LHCN-M2 (cell line): ENCODE data around the gene ASAP3. TPM values are rescaled to one million over a fixed set of nuclear protein-coding genes. Genes with fewer than 3 reads are reported as not detected.
A peak's percentile ranks its signal among the peaks of the same experiment; 100 is the strongest.

ENCODE experiments used
- DNase-seq: peaks from one replicate; pipeline ENCODE4 v3.0.0-alpha.2; 2012; ENCODE audit warnings: low read depth
- polyA plus RNA-seq: library from polyadenylated mRNA; unstranded; fragments of >200 nt; gene quantifications from one replicate; pipeline ENCODE4 v1.2.1, GENCODE V29; 2012; ENCODE audit warnings: missing spikeins
- total RNA-seq: library from RNA; depleted of rRNA; stranded (reverse); fragments of >200 nt; gene quantifications from 2 replicates; pipeline ENCODE4 v1.2.3, GENCODE V29; 2014; rRNA removed

Gene ASAP3
- 21.9 and 27.8 TPM in 2 replicates for total RNA-seq
- 8.3 TPM for polyA plus RNA-seq

DNA sequence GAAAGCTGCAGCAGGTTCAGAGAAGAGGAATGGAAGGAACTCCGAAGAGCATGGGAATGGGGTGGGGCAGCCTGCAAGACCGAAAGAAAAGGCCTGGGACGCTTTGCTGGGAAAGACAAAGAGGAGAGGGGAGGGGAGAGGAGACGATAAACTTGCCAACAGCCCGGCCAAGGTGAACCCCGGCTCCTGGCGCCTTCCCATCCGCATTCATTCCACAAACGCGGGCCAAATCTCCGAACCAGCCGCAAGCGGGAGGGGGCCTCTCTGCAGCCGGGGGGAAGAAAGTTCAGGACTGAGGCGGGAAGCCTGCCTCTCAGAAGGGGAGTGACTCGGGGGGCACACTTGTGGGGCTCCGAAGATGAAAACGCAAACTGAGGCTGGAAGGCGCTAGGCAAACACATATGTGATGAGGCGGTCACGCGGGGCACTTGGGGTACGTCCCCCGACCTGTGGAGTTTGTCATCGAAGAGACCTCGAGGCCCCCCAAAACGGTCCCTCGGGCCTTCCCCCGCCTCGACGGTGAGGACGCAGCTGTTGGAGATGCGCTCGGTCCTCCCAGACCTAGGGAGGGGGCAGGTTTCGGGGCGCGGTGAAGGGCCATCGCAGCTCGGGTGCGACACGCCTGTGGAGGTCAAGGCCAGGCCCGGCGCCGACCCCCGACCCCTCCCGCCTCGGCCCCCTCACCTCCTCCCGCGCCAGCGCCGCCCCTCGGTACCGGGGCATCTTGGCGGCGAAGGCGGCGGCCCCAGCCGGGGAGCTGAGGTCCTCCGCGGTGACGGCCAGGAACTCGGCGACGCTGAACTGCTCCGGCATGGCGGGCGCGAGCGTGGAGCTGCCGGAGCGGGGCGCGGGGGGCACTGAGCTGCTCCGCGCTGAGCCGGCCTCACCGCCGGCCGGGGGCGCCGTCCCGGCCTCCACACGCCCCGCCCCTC is at the start of gene ASAP3:
Gene ASAP3 (minus strand): TSS at position 859 of the 932 bp plus-strand sequence. CDS start 46 bp downstream, at position 813.
- DNase-seq: no peak

DNA sequence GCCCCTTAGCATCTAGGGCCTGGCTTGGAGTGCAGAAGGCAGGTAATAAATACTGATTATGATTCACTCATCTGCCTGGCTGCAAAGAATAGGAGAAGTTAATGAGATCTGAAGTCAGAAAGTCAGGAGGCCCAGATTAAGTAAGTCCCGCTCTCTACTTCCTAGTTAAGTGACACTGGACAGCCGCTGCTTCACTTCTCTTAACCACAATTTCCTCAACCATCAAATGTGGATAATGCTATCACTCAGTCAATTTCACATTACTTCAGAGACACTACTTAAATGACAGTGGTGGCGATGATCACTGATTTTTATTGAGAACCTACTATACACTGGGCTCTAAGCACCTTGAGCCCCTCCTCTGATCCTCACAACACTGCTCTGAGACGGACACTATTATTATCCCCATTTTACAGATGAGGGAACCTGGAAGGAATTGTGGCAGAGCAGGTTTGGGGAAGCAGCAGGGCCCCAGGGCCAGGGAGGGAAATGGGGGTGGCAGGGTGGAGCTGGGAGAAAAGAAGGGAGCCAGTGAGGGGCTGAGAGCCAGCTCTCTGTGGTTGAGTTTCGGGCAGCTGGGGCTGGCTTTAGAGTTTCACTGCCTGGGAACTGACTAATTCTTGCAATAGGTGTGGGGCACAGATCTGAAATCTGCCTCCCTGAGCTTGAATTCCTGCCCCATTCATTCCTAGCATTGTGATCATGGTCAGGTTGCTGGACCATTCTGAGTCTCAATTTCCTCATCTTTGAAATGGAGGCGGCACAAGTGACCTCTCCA is 49.5 kb upstream of the ASAP3 start:
- DNase-seq: no peak

DNA sequence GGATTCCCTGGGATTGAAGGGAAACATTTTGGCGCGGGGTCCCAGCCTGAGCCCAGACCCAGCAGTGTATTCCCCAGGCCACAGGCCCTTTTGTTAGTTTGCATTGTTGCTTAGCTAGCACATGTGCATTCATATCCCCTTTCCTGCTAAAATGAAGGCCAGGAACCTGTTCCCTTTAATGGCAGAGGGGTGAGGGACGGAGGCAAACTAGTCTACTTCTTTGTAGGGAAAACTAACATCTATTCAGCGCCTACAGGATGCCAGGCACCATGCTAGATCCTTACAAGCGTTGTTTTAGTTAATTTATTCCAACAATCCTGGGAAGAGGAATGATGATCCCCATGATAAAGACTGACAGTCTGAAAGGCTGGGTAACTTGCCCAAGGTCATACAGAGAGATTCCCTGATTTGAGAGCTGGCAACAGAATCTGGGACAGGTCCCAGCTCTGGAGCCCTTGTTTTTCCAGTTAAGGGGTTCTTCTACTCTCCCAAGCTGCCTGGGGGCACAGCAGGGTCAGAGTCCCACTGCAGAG is 47.6 kb upstream of the ASAP3 start:
- no peak for DNase-seq

DNA sequence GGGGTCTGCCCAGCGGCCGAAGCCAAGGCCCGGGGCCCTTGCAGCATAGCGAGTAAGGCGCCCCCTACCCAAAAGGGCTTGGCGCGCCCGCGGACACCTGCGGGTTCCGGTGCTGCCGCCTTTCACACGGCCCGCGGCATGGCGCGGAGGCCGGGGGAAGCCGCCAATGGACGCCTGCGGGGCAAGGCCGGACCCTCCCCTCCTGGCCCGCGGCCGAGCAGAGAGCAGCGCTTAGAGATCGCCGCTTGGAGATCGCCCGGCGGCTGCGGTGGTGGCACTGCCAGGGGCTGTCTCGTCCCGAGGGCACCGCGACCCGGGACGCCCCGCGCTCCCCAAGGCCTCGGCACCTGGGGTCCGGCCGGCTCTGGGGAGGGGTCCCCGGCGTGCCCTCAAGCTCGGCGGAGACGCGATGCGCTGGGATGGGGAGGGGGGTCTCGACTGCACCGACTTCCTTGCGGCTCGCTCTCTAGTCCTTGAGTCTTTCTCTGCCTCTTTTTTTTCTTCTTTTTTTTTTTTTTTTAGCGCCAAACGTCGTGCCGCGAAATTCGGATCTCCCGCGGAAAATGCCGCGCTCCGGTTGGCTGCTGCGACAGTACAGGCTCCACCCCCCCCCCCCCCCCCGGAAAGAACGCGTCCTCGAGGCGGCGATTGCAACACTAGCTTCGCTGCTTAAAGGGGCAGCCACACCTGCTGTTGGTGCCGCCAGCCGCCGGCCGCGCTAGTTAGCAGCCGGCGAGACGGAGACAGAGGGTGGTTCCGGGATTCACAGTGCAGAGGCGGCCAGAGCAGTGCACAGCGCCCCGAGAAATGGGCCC is 47.0 kb upstream of the ASAP3 start, which contains the start of gene E2F2:
Gene E2F2 (minus strand): TSS at position 487 of the 815 bp plus-strand sequence. CDS start 440 bp downstream, at position 47.
- DNase-seq: peak; percentile 86

DNA sequence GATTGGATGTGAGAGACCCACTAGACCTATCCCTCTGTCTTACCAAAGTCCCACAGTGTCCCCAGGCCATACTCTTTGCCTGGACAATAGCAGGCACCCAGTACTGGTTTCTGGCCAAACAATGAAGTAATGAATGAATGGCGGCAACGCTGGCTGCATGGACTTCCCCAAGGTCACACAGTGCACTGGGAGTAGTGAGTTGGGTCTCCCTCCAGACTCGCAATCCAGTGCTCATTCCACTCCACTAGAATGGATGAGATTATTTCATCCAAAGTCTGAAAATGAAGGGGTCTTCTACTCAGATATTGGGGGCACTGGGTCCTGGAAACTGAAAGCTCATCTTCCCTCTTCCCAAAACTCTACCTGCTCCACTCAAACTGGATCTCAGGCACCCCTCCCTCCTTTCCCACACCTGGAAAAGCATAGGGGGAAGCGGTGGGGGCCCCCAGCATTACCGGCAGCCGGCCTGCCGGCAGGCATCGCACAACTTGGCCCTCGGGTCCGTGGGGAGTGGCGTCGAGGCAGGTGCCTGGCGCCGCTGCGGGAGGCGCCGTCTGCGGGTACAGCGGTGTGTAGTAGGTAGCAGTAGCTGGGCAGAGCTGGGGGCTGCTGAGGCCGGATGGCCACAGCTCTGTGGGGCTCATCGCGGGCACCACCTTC is 46.2 kb upstream of the ASAP3 start:
- DNase-seq: no peak

DNA sequence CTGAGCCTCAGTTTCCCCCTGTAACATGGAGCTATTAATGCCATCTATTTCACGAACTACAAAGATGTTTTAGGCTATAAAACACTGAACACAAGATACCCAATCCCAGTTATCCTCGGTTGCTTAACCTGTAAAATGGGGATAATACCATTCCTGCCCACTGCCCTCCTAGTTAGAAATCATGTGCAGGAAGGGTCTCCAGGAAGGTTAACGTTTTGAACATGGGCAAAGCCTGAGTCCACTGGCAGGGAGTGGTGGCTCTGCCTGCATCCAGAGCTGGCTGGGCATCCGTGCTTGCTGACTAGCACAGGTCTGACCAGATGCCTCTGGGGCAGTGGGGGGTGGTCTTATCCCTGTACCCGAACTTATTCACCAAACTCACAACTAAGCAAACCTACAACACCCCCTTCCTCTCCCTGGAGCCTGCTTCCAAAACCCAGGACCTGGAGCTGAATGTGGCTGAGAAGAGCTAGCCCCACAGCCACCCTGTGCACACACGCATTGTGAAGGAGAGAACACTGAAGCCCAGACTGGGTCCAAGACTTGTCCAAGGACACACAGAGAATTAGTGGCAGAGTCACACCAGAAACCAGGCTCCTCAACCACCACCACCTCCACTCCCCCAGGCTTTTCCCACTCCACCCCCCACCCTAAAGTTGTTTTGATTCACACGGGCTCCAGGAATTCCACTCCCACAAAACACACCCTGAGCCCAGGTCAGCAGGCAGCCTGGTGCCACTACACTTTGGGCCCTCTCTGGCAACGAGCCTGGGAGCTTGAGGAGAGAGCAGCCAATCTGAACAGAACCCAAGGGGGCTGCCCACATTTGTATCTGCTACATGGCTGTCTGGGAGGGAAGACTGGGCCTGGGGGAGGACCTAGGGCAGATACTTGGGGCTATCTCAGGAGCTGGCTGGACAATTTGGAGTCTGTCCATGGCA is 45.4 kb upstream of the ASAP3 start:
- no peak for DNase-seq

DNA sequence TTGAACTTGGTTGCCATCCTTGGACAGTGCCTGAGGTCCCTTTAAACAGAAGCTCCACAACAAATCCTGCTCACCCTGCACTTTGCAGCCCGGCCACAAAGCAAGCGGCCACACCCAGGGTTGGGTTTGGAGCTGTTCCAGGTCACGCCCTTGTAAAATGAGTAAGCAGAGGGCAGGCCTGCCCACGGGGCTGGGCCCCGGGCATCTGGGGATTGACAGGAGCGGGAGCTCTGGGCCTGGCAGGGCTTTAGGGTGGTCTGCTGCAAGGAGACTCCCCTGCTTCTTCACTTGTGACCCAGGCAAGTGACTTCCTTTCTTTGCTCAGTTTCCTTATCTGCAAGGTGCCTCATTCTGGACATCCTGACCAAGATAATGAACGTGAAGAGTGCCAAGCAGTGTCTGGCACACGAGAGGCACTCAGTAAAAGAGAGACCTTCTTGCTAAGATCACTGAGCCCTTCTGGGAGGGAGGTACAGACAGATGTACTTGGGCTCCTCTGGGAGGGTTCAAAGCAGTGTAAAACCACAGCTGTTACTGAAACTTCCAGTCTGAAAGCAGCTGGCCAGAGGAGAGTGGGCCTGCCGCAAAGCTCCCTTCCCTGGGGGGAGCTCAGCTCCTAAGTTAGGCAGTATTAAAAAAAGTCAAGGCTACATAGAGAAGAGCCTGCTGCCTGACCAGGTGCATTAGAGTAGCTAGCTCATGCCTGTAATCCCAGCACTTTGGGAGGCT is 44.4 kb upstream of the ASAP3 start:
- peak; percentile 94 for DNase-seq

DNA sequence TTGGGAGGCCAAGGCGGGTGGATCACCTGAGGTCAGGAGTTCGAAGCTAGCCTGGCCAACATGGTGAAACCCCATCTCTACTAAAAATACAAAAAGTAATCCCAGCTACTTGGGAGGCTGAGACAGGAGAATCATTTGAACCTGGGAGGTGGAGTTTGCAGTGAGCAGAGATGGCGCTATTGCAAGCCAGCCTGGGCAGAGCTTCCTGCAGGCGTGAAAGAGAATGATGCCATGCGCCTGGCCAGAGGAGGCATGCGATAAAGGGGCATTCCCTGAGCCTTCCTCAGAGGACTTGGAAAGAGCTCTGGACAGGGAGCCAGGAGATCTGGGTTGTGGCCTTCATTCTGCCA is 43.9 kb upstream of the ASAP3 start:
- DNase-seq: no peak

DNA sequence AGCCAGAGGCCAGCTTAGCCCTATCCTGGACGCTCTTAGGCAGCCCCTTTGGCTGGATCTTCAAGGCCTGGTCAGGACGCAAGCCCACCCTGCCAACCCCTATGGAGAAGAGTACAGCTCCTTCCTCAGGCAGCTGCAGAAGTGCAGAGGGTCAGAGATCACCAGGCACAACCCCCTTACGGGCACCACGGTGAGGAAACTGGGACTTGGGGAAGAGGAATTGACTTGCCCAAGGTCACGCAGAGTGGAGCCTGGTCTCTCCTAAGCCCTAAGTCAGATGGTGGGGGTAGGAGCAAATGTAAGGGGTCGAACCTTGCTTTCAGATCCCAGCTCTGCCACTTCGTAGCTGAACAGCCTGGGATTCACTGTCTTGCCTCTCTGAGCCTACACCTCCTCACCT is 43.4 kb upstream of the ASAP3 start:
- no peak for DNase-seq

DNA sequence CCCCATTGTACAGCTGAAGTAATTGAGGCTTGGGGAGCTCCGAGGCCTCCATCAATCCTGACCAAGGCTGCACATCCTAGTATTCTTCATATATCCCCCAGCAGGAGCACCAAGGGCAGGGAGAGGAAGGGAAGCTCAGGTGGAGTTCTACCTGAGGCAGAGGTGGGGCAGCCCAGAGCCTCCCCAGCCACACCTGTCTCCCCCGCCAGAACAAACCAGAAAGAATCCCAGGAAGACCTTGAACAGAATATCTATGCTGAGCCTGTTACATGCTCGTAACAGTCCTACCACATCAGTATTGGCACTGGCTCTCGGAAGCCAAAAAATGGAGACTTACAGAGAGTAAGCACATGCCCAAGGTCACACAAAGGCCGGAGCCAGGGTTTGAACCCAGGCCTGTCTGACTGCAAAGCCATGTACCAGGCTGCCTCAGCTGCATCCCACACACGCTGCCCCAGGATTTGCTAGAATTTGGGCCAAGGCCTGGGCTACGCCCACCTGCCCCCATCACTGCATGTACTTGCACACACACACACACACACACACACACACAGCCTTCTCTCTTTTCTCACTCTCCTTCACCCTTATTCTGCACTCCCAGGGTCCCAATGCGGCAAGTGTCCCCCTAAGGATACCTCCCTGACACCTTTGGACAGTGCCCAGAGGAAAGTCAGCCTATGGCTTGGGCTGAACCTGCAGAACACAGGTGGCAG is 42.5 kb upstream of the ASAP3 start:
- no peak for DNase-seq

DNA sequence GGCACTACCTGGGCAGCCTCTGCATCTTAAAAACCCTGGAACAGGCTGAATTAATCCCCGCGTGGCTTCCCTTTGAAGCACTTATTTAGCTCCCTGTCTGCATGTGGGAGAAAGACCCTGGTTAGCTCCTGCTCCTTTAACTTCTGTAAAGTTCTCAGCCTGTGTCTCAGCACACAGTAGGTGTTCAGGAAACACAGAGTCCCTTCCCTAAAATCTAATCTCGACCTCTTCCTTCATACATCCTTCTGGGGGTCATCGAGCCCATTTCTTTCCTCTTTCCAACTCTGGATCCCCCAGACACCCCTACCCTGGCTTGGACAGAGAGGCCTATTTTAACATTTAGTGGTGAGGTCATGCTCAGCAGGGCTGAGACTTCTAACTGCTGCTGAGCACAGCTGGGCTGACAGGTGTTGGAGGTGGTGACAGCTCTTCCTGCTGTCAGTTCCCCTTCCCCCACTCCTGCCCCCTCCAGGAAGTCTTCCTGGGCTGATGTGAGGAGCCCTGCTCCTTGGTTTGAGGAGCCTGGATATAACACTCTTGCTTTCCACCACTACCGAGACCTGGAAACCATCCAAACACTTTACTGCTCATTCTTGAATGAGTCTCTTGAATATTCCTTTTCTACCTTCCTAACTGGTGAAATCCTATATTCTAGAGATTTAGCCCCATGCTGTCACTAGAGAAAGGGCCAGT is 41.7 kb upstream of the ASAP3 start:
- peak; percentile 55 for DNase-seq

DNA sequence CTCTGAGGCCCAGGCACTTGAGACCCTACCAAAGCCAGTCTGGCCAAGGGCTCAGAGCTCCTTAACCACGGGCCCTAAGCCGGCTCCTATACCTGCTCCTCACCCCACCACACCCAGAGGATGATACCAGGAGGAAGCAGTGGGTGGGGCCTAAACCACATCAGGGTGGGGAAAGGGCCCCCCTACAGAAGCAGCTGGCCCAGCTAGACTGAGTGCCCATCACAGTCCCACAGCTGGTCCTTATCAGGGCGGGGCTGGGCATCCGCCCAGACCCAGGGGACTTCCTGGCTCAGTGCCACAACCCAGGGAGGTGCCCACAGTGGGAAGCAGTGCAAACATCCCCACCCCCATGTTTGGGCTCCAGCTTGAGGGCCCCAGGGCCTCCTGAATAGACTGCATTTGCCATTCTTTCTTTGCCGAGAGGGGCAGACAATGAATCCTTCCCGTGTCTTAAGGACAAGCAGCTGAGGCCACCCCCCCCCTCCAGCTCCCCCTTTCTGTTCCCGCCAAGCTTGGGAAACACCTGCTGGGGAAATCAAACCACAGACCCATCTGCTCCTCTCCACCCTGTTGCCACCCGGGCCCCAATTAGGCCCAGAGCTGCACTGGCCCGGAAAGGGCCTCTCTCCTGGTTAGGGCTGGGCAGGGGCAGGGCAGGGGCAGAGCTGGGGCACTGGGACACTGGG is 40.9 kb upstream of the ASAP3 start:
- DNase-seq: peak; percentile 78

DNA sequence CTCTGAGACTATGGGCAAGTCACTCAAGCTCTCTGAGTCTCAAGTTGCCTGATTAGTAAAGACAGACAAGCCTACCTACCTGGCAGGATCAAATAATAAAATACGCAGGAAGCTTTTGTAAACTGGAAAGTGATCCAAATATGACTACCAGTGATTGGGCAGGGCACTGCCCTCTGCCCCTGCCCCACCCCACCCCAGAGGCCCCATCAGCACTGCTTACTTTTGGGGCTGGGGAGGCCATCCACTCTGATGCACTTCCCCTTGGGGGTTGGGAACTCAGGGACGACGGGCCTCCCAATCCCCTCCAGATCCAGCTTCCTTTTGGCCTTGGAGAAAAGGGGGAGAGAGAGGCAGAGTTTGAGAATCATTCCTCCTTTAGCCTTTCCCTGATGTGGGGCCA is 40.2 kb upstream of the ASAP3 start:
- DNase-seq: no peak

DNA sequence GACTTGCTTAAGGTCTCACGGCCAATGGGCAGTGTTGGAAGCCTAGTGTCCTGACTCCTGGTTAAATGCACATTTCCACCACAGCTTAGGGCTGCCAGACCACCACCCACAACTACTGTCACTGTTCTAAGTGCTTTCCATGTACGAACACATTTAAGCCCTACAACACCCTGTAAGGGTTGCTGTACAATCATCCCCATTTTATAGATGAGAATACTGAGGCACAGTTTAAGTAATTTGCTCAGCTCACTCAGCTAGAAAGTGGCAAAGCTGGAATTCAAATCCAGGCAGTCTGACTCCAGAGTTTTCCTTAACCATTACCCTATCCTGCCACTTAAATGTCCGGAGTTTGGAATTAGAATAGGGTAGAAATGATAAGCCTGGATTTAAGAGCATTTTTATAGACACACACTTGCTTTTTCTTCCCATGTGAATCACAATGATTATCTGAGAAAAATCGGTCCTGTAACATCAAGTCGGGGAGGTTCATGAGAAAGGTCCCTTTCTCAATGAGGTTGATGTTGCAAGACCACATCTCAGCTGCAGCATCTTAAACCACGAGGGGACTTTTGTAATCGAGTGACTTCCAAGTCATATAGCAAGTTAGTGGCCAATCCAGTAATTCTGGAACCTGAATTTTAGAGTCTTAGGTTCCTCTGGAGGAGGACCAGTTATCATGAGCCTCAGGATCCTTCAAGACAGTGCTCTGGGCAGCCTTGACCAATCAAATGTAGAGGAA is 38.4 kb upstream of the ASAP3 start:
- no peak for DNase-seq

DNA sequence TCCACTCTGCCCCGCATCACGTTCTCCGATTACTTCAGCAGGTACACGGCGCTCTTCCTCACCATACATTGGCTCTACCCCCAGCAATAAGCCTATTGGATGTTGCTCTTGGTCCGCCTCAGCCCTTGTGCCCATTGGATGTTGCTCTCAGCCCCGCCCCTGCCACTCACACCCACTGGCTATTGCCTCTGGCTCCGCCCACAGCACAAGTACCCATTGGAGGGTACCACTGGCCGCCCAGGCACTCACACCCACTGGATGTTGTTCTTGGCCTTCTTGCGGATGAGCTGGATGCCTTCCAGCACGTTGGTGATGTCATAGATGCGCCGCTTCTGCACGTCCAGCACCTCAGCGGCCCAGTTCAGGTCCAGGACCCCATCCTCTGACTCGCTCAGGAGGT is 37.6 kb upstream of the ASAP3 start:
- no peak for DNase-seq

DNA sequence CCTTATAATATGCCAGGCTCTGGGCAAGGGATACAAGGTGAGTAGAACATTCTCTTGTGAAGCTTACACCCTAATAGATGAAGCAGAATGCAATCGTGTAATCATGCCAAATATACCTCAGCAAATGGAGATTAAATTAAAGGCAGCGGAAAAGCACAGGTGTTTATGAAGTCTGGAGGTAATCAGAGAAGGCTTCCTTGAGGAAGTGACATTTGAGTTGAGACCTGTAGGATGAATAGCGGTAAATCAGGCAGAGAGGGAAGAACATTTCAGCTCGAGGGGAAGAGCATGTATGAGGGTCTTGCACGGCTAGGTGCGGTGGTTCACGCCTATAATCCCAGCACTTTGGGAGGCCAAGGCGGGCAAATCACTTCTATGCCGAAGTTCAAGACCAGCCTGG is 33.6 kb upstream of the ASAP3 start:
- no peak for DNase-seq
